Measurements from ENCODE around the gene NAIF1.
"Not testable (repeated sequence)": the region's sequence is repeated elsewhere in the genome, so short reads cannot be mapped to it uniquely, and the experiment has no call there.

Gene NAIF1

DNA sequence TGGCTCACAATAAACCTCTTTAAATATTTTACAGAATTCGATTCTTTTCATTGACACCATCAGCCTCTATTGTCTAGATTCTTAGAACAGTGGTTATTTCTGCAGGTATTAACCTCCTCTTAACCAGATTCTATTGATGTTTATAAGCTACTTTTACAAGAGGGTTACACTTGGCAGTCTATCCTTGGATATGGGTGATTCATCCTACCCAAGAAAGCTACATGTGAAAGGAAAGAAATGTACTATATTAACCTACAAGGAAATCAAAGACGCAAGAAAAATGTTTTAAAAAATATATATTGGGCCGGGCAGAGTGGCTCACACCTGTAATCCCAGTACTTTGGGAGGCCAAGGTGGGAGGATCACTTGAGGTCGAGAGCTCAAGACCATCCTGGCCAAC is 17.6 kb upstream of the NAIF1 start:
- DNase-seq, result no peak

GRCh38 chr9:128082151-128082550 is 15.0 kb upstream of the NAIF1 start:
- no peak for DNase-seq

- no peak for DNase-seq
Observed at GRCh38 chr9:128081056-128081455, 13.9 kb upstream of the NAIF1 start.

- no peak for DNase-seq
Observed at GRCh38 chr9:128080206-128080605, 13.1 kb upstream of the NAIF1 start.

DNA sequence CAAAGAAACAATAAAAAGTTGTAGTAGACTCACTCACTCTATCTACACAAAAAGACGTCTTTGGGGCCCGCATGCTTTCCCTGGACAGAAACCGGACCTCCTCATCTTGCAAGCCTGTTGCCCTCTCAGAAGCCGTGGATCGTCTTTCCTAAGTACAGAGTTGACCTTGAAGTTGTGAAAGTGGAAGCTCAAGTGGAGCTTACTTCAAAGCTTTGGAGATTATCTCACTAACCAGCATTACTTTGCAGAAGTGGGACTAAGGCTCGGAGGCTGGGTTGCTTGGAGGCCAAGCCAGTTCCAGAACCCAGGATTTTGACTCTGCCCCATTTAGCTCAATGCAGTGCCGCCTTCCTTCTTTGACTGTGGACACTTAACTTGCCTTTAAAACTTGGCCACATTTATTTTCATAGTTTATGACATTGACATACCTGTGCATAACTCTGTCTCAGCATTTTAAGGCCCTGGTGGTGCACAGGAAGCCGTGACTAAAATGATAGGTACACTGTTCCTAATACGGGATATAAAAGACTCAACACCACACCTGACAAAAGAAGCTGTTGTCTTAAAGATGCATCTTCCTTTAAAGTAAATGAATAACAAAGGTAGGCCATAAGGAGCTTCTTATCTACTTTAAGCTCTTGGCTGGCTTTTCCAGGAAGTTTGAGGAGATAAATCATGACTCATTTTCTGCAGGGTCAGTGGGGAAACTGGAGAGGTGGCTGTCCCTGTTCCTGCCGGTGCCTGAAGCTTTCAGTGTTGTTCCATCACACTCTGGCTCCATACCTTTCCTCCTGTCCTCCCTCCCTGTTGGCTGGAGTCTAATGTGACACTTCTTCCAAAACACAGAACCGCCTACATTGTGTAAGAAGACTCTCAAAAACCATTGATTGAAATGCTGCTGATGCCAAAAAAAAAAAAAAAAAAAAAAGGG is 11.6 kb upstream of the NAIF1 start:
- DNase-seq, result no peak

DNA sequence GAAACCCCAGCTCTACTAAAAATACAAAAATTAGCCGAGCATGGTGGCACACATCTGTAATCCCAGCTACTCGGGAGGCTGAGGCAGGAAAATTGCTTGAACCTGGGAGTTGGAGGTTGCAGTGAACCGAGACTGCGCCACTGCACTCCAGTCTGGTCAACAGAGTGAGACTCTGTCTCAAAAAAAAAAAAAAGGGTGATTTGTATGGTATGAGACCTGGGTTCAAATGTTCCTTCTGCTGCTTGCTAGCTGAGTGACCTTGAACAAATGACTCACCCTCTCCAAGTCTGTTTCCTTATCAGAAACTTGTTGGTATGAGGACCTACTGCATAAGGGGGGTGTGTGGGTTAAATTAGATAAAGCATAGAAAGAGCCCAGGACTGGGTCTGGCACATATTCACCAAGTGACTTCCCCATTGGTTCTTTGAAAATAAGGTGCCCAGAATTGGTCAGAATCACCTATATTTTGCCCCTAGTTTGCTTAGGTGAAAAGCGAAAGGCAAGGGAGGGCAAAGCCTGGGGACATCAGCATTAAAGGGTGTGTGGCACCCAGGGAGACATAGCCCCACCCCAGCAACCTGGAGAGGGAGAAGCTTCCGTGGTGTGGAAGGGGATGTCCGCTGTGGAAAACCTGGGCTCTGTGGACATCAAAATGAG is 10.9 kb upstream of the NAIF1 start:
- DNase-seq, result no peak

DNA sequence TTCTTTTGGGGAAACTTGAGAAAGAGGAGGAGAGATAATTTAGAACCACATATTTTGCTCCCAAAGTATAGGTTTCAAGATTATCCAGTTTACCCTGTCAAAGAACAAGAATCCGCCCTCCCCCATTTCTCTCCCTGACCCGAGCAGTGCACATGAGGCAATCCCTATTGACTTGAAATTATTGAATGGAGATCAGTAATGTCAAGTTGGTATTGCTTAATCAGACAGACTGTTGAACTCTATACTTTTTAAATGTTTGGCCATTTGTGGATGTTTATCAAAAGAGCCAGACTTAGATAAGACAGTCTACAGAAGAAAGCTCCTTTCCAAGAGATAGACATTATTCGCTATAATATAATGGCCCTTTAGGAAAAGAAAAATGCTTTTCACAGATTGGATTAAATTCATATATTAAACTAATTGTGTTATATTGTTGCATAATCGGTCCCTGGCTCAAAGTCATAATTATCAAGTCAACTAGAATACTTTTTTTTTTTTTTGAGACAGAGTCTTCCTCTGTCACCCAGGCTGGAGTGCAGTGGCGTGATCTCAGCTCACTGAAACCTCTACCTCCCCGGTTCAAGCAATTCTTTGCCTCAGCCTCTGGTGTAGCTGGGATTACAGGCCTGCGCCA is 6.2 kb upstream of the NAIF1 start:
- no peak for DNase-seq

GRCh38 chr9:128072144-128073021 is 5.3 kb upstream of the NAIF1 start:
- peak; percentile 68 for DNase-seq

GRCh38 chr9:128071475-128071874 is 4.4 kb upstream of the NAIF1 start:
- DNase-seq, result not testable (repeated sequence)

- DNase-seq, result no peak
Observed at GRCh38 chr9:128070874-128071273, 3.8 kb upstream of the NAIF1 start.

GRCh38 chr9:128068386-128069205 is 1.5 kb upstream of the NAIF1 start:
- peak; percentile 48 for DNase-seq

GRCh38 chr9:128067645-128068385 is 695 bp upstream of the NAIF1 start, which contains the start of gene SLC25A25:
SLC25A25 (plus strand) TSS chr9:128068232; CDS start chr9:128068320, 88 bp downstream.
- peak; percentile 100 for DNase-seq

GRCh38 chr9:128065907-128066712 is 1.0 kb downstream of the NAIF1 start:
- no peak for DNase-seq

DNA sequence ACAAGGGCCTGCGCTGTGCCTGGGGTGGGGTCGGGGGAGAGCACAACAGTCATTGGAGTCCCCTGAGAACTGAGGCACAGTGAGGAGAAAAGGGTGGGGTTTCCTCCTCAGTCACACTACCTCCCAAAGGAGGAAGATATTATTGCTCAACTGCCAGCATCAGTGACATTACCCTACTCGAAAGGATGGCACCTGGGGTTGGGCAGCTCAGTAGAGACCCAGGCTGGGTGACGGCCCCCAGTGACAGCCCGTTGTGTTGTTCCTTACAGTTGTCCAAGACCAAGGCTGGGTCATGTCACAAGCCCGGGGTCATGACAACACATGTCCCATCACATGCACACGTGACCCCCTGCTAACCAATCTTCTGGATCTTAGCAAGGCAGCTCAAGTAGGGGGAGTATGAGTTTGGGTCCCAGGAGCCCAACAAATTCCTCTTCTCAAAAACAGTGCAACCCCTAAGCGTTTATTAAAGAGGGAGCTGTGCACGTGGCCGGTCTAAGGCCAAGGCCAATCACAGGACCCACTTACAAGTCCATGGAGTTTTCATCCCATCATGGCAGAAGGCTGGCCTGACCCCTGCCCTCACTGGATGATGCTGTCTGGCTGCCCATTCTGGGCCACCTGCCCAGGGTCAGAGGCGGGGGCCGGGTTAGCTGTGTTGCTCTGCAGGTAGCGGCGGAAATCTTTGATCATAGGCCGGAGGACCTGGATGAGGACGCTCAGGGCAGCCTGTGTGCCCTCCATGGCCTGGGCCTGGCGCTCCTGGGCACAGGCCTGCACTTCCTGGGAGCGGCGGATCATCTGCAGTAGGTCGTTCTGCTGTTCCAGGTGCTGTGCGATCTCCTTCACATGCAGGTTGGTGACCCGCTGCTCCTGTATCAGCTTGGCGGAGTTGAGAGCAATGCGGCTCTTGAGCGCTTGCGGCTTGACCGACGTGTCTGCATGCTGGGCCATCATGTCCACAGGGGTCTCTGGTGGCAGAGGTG is 4.0 kb downstream of the NAIF1 start:
- no peak for DNase-seq

DNA sequence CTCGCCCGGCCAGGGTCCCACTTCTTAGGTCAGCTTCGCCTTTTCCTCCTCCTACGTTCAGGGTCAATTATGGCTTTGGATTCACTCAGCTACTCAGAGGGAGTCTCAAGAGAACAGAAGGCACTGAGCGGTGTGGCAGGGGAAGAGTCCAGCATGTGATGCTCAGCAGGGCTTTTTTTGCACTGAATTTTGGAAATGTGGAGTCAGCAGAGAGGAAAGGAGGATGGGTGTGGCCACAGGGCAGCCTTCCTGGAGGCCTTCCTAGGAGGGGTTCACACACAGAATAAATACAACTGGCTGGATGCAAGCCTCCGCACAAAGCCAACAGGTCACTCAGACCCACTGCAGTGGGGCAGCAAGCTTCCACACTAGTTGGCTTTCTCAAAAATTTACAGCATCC is 4.8 kb downstream of the NAIF1 start:
- no peak for DNase-seq

DNA sequence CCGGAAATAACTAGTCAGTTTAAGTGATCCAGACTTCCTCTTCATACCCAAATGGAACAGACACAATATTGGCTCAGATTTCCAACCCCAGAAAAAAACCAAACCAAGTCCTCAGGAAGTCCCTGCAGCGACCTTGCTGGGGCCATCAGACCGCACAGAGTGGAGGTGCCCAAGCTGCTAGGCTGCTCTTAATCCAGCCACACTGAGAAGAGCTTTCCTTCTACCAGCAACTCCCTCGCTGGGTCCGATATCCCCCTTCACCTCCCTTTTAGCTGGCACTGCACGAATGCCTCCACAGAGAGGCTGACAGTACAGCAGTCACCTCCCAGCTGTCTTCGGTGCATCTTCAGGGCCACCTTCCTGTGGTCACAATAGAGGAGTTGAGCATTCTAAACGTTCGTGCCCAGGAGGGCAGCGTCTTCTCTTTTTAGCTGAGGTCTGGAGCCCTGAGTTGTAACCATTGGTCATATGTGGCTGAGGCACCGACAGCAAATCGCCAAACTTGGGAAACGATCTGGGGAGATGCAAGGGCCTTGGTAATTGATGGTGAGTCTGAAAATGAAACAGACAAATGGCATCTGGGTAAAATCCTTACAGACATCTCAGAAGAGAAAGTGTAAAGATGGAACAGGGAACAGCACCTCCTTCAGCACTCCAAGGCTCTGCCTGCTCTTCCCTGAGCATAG is 5.7 kb downstream of the NAIF1 start:
- DNase-seq, result peak; percentile 26

GRCh38 chr9:128059365-128059983 is 7.6 kb downstream of the NAIF1 start:
- DNase-seq, result no peak
